NCI-H345 (cell line): ENCODE results near the gene LAMC3.
A peak's percentile ranks its signal among the peaks of the same experiment; 100 is the strongest.

Experiments
- DNase-seq: peaks from one replicate; lab custom pipeline; 2025; lab: John Stamatoyannopoulos, UW

LAMC3 gene

DNA sequence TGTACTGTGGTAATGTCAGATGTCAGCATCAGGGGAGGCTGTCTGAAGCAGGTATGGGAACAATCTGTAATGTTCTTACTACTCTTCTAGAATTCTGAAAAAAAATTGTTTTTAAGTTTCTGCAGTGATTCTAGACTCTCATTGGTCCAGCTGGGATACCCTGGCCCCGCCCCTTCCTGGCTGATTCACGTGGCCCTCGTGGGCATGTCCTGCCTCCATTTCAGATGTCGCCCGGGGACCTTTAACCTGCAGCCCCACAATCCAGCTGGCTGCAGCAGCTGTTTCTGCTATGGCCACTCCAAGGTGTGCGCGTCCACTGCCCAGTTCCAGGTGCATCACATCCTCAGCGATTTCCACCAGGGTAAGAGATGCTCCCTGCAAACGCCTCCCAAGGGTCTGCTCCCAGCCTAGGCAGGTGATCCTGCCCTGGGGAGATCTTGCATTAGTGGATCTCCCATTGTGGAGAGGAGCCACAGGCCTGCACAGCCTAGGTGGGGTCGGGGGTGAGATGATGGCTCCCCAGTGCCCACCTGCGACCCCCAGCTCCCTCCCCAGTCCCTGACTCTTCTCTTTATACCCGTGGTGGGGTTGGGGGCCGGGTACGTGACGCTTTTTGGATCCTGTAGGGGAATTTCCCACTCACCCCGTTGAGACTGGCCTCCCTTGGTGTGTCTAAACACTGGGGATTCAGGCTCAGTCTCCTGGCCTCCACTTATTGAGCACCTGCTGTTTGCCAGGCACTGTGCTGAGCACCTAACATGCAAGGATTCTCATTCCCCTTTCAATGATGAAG, 36.5 kb downstream of the LAMC3 start:
- no peak for DNase-seq

DNA sequence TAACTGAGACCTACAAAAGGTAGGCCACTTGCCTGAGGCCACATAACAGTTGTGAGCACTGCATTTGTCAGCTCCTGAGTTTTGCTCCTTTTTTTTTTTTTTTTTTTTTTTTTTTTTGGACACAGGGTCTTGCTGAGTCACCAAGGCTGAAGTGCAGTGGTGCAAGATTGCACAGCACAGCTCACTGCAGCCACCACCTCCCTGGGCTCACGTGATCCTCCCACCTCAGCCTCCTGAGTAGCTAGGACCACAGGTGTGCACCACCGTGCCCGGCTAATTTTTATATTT, 37.1 kb downstream of the LAMC3 start:
- no peak for DNase-seq

DNA sequence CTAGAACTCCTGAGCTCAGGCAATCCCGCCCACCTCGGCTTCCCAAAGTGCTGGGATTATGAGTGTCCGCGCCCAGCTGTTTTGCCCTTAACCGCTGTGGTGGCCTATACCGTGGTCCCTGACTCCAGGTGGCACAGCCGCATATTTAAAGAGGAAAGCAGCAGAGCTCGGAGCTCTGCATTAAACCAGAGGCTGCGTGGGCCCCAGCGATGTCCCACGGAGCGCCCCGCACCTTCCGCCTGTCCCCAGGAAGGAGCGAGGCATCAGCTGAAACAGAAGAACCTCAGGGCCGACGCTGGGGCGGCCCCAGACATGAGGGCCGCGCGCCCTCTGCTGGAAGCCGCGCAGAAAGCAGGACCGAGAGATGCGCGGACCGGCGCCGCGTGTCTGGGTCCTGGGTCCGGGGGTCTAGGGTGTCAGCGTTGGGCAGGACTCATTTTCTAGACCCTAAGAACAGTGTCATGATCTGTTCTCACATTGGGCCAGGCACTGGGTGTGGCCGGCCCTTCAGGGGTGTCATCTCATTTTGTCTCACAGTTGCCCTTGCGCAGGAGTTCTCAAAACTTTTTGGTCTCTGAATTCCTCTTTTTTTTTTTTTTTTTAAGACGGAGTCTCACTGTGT, 37.7 kb downstream of the LAMC3 start:
- DNase-seq = peak; percentile 72

DNA sequence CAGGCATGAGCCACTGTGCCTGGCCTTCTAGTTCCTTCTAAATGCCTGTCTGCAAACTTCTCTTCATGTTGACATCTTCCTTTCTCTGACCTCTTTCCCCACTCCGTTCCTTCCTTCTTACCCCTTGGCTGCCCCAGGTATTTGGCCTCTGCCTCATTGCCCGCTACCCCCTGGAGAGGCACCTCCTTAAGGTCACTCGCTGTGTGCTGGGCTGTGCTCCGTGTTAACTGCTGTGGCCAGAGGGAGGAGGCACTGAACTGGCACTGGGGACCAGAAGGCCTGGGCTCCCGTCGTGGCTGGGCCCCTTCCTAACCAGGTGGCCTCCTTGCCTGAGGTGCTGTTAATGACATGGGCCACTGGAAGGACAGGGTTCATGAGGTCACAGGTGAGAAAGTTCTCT, 39.4 kb downstream of the LAMC3 start:
- no peak for DNase-seq

DNA sequence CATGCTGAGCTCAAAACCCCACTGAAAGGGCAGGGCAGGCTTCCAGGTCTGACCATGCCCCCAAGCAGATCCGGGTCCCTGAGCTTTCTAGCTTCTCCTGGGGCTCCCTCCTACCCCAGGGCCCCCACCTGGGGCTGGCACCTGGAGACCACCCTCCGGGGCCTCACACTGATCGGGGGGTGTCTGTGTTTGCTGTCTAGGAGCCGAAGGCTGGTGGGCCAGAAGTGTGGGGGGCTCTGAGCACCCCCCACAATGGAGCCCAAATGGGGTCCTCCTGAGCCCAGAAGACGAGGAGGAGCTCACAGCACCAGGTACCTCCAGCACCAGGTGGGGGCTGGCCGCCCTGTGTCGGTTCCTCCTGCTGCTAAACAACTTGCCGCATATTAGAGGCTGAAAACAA, 39.8 kb downstream of the LAMC3 start:
- no peak for DNase-seq

DNA sequence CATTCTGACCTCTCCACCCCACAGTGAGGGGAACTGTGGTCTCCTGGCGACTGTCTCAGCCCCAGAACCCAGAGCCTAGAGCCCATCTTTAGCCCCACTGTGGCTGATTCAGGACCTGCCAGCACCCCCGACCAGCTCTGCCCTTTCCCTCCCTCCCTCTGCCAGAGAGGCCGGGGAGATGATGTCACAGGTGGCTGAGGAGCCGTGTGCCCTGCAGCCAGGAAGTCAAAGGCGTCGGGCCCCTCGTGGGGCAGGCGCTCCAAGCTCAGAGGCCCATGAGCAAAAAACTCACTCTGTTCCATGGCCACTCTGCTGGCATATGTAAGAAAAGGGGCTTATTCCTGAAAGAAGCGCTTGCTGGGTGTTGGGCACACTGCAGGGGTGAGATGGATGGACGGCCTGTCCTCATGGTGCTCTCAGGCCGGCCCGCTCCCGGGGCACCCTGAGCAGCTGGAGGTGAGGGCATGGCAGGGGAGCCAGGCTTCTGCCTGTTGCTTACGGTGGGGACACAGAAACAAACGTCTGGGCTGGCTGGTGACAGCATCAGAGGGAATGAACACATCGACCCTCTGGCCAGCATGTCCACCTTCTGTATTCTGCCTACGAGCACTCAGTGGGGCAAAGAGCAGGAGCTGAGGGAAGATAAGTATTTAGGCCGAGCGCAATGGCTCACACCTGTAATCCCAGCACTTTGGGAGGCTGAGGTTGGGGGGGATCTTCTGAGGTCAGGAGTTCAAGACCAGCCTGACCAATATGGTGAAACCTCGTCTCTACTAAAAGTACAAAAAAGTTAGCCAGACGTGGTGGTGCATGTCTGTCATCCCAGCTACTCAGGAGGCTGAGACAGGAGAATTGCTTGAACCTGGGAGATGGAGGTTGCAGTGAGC, 41.1 kb downstream of the LAMC3 start:
- DNase-seq = no peak

DNA sequence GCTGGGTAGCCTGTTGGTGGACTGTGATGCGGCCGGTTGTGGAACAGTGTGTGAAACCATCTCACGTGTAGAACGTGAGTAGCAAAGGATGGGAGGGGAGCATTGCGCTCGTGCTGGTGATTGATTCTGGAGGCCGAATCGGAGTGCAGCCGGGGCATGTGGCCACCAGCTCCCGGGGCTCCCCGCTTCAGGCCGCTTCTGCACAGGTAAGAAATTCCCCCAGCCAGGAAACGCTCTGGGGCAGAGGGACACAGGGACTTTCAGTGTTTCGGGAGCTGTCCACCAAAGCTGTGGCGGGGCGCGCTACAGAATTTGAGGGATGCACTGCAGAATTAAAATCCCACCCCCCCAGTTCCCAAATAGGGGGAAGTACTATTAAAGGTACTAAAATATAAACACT, 41.9 kb downstream of the LAMC3 start:
- DNase-seq = no peak

DNA sequence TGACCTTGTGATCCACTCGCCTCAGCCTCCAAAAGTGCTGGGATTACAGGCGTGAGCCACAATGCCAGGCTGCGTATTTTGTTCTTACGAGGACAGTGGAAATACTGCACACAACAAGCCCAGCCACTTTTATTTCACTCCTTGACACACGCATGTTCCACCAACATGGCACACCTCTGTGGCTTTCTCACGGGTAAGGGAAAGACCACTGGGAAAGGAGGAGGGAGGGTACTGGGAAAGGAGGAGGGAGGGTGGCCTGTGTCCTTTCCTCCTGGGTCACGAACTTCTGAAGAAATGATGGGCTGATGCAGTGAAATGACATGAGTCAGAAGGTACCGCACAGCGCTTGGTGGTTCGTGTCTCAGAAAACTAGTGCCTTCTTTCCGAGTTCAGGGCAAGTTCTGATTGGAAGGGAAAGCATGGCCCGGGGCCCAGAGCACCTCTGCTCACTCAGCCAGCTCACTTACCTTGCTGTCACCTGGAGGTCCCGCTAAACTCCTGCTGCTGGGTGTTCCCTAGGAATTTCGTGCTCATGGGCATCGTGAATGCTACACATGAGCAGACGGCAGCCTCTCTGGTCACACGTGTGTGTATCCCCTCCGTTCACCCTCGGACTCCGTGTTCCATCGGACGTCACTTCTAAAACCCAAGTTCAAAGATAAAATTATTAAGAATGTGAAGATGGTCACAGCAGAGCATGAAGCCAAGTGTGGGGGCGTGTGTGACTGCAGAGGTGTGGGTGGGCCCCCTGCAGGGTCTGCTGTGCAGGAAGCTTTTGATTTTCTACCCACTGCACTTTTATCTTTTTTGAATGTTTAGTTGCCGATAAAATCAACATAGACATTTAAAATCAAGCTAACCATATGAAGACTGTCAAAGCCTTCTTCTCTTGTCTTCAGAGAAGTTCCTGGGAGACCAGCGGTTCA, 42.9 kb downstream of the LAMC3 start:
- DNase-seq = no peak

DNA sequence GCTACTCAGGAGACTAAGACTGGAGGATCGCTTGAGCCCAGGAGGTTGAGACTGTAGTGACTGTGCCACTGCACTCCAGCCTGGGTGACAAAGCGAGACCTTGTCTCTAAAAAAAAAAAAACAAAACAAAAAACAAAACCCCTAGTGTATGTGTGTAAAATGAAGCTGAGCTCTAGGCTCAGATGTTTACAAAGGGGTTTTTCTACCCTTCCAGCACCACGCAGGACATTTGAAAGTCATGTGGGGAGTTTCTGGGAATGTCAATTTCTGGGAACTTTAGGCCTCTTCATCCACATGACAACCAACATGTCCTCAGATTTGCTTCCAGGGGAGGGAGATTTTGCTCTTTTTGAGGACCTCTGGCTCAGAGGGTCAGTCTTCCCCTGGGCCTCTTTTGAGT, 44.9 kb downstream of the LAMC3 start:
- no peak for DNase-seq

DNA sequence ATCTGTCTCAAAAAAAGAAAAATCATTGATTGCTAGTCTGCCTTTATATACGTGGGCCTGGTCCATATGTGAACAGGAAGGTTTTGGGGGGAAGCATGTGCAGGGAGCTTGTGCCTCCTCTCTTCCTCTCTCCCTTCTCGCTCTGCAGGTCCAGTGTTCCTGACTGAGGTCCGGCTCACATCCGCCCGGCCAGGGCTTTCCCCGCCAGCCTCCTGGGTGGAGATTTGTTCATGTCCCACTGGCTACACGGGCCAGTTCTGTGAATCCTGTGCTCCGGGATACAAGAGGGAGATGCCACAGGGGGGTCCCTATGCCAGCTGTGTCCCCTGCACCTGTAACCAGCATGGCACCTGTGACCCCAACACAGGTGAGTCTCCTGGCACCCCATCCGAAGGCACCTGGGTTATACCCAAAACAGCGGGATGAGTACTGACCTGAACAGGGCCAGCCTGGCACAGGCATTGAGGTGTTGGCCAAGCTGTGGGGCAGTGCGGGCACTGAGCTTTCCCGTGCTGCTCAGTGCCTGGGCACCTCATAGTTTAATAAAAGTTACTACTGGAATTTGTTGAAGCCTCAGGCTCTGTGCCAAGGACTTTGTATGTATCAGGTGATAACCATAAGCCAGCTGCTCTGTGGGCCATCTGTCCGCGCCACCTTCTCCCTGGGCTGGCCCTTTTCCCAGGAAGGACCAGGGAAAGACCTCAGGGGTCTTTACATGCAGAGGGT, 48.0 kb downstream of the LAMC3 start:
- DNase-seq = no peak

DNA sequence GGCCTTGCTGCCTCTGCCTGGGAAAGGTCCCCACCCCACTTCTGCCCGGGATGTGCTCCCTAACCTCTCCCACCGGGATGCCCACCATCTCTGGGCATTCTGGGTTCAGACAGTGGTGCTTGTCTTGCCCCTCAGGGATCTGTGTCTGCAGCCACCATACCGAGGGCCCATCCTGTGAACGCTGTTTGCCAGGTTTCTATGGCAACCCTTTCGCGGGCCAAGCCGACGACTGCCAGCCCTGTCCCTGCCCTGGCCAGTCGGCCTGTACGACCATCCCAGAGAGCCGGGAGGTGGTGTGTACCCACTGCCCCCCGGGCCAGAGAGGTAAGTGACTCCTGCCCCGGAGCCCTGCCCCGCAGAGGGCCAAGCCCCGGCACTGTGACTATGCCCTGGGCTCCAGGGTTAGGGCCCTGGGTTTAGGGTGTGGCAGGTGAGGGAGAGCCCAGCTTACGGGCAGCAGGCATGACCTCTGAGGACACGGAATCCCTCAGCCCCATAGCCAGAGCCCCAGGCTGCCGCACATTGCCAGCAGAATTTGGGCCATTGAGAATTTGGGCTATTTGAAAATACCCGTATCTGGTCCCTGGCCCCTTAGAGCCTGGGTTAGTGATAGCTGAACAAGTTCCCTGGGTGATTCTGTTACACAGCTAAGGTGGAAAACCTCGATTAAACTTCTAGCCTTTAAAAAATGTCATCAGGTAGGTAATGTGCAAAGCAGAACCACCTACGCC, 52.1 kb downstream of the LAMC3 start:
- no peak for DNase-seq

DNA sequence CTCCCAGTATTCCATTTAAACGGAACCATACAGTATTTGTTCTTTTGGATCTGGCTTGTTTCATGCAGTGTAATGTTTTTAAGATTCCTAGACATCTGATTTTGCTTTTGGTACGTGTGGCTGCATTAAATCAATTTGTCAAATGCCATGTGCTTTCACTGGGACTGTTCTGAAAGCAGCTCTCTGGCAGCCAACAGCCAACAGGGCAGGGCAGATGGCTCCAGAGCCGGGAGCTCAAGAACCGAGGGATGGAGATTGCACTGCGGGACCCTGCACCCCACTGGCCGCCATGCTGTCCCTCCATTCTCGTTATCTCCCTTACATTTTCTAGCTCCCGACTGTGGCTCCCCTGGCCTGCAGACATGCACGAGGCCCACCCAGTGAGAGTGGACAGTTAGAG, 54.0 kb downstream of the LAMC3 start:
- DNase-seq = no peak

DNA sequence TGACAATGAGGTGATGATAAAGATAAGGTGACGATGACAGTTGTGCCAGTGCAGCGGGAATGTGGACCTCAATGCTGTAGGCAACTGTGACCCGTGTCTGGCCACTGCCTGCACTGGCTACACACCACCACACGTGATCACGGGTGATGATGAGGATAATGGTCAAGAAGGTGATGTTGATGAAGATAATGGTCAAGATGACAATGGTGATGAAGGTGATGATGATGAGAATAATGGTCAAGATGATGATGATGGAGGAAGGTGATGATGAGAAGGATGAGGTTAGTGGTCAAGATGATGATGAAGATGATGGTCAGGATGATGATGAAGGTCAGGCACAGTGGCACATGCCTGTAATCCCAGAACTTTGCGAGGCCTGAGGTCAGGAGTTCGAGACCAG, 56.6 kb downstream of the LAMC3 start:
- DNase-seq = no peak

DNA sequence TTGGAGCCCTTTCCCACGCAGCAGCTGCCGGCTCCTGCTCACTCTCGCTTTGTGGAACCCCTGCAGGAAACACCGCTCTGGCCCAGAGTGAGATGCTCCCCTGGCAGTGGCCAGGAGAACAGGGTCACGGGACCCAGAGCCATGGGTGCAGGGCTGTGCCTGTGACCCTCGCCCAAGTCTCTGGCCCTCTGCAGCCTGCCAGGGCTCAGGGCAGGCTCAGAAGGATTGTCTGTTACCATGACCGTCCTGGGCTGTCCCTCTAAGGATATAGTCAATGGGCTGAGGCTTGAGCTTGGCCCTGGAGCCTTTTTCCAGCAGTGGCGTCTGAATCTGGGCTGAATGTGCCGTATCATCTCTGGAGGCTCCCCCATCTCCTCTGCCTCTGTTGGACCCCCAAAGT, 58.7 kb downstream of the LAMC3 start:
- DNase-seq = no peak

DNA sequence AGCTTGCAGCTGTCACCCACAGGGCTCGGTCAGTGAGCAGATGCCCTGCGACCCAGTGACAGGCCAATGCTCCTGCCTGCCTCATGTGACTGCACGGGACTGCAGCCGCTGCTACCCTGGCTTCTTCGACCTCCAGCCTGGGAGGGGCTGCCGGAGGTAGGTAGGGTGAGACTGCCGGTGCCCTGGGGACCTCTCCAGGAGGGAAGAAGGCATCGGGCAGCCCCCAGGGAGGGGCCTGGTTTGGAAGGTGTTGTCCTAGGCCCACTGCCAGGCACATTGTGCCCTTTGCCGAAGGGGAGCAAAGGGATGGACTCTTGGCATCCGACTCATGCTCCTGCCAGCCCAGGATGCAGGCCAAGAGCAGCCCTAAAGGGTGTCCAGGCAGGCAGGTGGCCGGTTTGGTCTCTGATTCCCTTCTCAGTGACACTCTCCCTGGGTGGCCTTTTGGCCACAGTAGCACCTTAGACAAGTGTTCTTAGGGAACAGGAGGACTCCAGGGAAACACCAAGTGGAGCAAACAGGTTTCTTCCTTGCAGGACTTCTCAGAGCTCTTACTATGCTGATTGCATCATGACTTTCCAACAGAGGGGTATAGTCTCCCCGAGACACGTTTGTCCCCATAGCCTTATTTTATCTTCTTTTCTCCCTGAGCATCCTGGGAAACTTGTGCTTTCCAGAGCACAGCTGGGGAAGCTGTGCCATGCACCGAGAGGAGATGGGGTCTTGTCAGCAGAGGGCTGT, 59.3 kb downstream of the LAMC3 start:
- DNase-seq = no peak

DNA sequence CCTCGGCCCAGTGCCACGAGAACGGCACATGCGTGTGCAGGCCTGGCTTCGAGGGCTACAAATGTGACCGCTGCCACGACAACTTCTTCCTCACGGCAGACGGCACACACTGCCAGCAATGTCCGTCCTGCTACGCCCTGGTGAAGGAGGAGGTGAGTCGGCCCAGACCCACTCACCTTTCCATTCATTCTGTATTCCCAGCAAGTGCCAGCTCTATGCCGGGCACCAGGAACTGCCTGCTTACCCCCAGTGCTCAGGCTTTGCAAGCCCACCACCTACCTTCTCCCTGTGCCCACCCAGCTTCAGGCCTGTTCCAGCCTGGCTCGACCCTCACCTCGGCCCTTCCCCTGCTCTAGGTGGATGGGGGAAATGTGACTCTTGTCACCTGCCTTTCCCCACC, 60.7 kb downstream of the LAMC3 start:
- DNase-seq = no peak

DNA sequence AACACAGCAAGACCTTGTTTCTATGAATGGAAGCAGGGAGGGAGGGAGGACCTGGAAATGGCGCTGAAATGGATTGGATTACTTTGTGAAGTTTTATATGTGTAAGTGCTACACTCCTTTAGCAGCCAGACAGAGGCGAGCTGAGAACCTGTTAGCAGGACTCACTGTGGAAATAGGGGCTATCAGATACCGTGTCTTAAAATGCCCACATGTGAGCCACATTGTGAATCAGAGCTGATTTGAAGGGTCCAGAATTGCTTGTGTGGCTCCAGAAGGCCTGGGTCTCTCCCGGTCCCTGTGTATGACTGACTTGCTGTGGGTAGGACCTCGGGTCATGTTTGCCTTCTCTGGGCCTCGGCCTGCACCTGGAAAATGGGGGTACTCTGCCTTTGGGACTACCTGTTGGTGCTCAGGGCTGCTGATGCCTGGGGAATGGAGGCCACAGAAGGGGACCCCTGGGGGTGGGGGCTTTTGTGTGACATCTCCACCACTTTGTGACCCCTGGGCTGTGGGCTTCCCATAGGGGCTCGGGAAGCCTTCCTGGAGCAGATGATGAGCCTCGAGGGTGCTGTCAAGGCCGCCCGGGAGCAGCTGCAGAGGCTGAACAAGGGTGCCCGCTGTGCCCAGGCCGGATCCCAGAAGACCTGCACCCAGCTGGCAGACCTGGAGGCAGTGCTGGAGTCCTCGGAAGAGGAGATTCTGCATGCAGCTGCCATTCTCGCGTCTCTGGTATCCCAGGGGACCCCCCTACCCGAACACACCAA, 63.3 kb downstream of the LAMC3 start:
- no peak for DNase-seq

DNA sequence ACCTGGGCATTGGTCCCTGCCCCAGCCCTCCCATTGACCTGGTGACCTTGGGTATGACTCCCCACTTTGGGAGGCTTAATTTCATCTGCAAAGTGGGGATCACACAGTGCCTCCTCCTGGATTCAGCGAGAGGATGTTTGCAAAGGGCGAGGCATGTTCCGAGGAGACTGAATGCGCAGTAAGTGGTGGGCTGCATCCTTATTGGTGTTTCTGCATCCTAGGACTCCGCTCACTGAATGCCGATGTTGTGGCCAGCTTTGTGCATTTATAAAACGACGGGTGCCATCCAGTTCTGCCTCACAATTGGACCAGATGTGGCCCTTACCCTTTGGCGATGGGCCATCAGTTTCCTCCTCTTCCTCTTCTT, 63.9 kb downstream of the LAMC3 start:
- DNase-seq = no peak
